Cardiac atrium fibroblast (primary cell): Measurements from ENCODE around the gene ADGRF3. TPM values are rescaled to one million over a fixed set of nuclear protein-coding genes. Genes with fewer than 3 reads are reported as not detected.

Experiments used
- total RNA-seq: library from RNA; depleted of rRNA; stranded (reverse); fragments of >200 nt; gene quantifications from 2 replicates; pipeline ENCODE4 v1.2.3, GENCODE V29; 2015

Gene ADGRF3, protein sequence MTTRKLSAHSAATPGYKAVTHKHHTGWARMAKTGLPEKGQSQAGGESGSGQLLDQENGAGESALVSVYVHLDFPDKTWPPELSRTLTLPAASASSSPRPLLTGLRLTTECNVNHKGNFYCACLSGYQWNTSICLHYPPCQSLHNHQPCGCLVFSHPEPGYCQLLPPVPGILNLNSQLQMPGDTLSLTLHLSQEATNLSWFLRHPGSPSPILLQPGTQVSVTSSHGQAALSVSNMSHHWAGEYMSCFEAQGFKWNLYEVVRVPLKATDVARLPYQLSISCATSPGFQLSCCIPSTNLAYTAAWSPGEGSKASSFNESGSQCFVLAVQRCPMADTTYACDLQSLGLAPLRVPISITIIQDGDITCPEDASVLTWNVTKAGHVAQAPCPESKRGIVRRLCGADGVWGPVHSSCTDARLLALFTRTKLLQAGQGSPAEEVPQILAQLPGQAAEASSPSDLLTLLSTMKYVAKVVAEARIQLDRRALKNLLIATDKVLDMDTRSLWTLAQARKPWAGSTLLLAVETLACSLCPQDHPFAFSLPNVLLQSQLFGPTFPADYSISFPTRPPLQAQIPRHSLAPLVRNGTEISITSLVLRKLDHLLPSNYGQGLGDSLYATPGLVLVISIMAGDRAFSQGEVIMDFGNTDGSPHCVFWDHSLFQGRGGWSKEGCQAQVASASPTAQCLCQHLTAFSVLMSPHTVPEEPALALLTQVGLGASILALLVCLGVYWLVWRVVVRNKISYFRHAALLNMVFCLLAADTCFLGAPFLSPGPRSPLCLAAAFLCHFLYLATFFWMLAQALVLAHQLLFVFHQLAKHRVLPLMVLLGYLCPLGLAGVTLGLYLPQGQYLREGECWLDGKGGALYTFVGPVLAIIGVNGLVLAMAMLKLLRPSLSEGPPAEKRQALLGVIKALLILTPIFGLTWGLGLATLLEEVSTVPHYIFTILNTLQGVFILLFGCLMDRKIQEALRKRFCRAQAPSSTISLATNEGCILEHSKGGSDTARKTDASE
- not detected in 2 replicates for total RNA-seq

DNA sequence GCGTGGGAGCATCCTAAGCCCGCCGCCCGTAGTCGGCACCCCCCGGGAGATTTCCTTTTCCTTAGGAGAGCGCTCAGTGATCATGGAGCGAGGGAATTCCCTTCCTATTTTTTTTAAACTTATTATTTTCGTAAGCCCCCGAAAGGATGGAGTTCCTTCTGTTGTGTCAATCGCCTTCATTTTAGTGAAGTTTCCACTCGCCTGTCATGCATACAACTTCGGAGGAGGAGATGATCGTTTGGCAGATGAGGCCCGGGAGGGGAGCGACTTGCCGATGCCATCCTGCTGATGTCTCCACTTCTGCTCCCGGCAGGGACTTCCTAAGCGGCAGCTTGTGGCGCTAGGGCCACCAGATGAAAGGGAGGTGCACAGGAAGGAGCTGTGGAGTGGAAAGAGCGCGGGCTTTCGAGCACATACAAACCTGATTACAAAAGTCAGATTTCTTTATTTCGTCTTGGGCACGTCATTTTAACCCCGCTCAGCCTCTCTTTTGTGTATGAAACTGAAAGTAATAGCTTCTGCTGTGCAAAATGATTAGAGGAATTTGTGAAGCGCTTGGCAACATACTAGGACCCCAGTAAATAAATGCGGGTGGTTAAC lies at the start of gene ADGRF3:
Gene ADGRF3 (minus strand): TSS at position 336 of the 600 bp plus-strand sequence. CDS start 555 bp downstream, outside the sequence.

DNA sequence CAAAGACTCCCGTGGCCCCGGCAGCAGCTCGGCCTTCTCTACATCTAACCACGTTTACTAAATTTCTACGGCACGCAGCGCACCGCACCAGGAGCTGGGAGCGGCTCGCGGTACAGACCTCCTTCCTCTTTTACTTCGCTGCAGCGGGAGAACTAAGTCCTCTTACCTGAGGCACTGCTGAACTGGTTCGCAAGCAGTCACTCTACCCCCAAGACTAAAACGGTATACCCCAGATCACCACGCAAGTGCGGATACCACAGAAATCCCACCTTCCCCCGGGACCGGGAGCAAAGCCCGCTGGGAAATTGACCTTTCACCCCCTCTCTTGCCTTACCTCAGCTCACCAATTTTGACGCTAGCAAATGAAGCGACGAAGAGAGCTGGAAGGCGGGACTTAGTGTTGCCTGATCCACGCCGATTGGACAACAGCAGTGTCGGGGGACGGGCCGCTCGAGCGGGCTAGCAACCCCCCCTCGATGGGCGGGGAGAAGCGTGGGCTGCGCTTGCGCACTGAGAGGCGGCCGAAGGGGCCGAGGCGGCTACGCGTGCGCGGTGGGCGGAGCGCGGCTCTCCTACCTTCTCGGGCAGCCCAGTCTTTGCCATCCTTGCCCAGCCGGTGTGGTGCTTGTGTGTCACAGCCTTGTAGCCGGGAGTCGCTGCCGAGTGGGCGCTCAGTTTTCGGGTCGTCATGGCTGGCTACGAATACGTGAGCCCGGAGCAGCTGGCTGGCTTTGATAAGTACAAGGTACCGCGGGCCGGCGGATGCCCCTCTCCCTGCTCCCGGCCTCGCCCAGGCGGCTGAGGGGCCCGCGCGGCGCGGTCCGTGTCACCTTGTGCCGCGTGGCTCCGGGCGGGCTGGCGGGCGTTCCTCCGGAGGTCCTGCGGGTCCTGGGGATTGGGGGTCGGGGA lies 790 bp downstream of the ADGRF3 start, which contains the start of gene SELENOI:
Gene SELENOI (plus strand): TSS at position 599 of the 909 bp plus-strand sequence. CDS start 90 bp downstream, at position 689.

Other genes starting within 250 kb of the ADGRF3 start
- gene GAREM2, start 173.7 kb downstream of the ADGRF3 start, total RNA-seq, result 5.3 and 6.0 TPM in 2 replicates
- gene HADHA, start 102.2 kb downstream of the ADGRF3 start, total RNA-seq, result 116 and 132 TPM in 2 replicates
- gene HADHB, start 101.8 kb downstream of the ADGRF3 start, total RNA-seq, result 108 and 114 TPM in 2 replicates
- gene SELENOI, start 646 bp downstream of the ADGRF3 start, total RNA-seq, result 6.3 and 11.0 TPM in 2 replicates
- gene DRC1, start 55.1 kb upstream of the ADGRF3 start, total RNA-seq, result not detected in 2 replicates
- gene OTOF, start 131.3 kb upstream of the ADGRF3 start, total RNA-seq, result 0.81 TPM in 1 of 2 replicates, not detected in the other